Inflammatory macrophage treated with lipopolysaccharide for 1 hour (primary cell): ENCODE data around the gene ATAD3B.
A peak's percentile ranks its signal among the peaks of the same experiment; 100 is the strongest.
"Not testable (repeated sequence)": the region's sequence is repeated elsewhere in the genome, so short reads cannot be mapped to it uniquely, and the experiment has no call there.

Experiments
- DNase-seq, 2 donors: peaks; one replicate each; pipeline ENCODE4 v3.0.0-alpha.2; 2020 to 2022

ATAD3B gene

DNA sequence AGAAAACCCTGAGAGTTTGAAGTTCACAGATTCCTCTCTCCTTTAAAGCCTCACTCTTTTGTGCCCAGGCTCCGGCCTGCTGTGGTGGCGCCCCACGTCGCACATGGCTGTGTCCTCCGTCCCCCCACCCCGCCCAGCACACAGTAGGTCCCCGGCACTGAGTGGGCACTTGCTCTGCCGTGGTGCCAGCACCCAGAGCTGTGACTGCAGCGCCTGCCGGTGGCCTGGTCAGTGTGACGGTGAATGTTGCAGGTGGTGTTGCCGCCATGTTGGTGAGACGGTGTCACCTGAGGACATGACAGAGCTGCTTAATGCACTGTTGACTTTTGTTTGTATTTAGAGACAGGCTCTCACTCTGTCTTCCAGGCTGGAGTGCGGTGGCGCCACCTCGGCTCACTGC, 18.7 kb upstream of the ATAD3B start:
- DNase-seq = no peak

DNA sequence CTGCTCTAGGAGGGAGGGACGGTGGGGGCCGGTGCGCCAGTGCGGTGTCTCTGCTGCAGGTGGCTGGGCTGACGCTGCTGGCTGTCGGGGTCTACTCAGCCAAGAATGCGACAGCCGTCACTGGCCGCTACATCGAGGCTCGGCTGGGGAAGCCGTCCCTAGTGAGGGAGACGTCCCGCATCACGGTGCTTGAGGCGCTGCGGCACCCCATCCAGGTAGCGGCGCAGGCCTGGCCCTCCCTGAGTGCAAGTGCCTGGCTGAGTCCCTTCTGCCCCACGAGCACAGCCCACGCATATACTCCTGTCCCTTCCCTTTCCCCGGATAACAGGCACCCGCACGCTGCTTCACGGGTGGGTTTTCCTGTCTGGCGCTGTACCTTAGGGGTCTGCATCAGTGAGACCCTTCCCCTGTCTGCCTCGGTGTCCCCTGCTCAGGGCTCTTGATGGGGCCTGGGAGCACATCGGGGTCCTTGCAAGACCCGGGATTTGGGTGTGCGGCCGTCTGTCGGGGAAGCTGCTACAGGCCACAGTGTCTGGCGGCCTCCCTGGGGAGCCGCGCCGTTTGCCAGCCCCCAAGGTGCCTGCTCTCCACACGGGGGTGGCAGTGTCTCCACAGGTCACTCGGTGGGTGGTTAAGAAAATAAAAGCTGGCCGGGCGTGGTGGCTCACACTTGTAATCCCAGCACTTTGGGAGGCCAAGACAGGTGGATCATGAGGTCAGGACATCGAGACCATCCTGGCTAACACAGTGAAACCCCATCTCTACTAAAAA, 17.1 kb upstream of the ATAD3B start:
- not testable (repeated sequence) for DNase-seq

DNA sequence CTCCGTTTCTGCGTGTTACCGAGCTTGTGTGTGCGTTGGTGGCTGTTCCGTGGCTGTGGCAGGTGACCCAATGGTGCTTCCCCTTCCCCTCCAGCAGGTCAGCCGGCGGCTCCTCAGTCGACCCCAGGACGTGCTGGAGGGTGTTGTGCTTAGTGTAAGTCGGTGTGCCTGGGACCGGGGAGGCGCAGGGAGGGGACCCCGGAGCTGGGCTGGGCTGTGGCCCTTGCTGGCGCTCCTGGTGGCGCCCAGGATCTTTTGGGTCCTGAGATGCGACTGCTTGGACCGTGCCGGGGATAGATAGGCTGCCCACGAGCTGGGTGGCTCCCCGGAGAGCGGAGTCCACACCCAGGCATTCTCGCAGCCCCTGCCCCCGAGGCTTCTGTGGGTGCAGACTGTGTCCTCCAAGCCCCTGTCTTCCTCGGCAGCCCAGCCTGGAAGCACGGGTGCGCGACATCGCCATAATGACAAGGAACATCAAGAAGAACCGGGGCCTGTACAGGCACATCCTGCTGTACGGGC, 16.1 kb upstream of the ATAD3B start:
- DNase-seq = no peak

DNA sequence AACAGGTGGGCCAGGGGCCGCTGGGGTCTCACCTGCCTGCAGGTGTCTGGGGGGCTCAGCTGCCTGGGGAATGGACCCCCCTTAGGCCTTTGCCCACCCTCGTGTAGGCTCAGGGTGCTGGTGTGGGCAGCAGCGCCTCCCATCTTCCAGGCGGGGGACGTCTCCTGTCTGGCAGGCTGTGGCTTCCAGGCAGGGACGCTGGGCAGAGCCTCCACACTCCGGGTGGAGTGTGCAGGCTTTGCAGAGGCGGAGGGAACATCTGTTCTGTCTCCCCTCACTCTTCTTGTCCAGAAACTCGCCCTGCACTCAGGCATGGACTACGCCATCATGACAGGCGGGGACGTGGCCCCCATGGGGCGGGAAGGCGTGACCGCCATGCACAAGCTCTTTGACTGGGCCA, 15.6 kb upstream of the ATAD3B start:
- not testable (repeated sequence) for DNase-seq

DNA sequence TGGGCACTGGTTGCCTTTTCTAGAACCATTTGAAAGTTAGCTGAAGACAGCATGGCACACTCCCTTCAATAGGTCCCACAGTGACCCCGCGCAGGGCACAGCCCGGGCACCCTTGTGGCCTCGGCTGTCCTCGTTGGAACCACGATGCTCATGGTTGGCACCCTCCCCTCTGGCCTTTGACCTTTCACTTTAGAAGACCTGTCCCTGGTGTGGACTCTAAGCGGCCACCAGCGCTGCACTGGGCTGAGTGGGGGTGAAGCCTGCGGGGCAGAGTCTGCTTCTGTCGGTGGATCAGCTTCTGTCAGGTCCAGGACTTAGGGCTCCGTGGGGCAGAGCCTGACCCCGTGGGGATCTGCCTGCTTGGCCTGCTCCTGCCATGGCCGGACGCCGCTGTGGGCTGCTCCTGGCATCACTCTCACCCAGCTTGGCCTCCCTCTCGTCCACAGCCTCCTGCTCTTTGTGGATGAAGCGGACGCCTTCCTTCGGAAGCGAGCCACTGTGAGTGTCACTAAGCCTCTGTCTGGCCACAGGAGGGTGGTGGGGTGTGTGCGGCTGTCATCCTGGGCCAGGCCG, 14.8 kb upstream of the ATAD3B start:
- DNase-seq = not testable (repeated sequence)

DNA sequence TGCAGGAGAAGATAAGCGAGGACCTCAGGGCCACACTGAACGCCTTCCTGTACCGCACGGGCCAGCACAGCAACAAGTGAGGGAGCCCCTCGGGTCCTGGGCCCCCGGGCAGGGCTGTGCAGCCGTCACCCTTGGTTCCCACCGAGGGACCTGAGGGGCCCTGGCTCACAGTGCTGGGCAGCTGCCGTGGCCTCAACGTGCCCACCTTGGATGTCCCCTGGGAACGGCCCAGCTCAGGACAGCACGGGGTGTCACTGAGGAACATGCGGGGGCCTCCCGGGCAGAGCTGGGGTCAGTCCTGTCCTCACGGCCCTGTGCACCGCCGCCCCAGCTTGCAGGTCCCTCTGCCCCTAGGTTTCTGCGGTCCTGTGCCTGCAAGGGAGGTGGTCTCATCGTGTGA, 12.4 kb upstream of the ATAD3B start:
- not testable (repeated sequence) for DNase-seq

DNA sequence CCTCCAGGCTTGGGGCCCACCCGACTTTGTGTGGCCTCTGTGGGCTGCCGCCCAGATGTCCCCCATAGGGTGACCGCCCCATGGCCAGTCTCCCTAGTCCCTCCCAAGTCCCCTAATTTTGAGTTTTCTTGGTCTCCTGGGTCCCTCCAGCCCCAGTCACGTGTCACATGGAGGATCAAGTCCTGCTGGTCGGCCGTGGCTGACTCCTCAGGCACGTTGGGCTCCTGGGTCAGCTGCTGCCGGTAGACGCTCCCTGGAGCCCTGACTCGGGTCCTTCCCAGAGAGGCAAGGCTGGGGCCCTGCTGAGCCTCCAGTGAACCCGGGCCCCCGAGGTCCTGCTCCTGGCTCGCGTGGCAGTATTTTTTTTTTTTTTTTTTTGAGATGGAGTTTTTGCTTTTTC, 11.9 kb upstream of the ATAD3B start:
- DNase-seq = not testable (repeated sequence)

DNA sequence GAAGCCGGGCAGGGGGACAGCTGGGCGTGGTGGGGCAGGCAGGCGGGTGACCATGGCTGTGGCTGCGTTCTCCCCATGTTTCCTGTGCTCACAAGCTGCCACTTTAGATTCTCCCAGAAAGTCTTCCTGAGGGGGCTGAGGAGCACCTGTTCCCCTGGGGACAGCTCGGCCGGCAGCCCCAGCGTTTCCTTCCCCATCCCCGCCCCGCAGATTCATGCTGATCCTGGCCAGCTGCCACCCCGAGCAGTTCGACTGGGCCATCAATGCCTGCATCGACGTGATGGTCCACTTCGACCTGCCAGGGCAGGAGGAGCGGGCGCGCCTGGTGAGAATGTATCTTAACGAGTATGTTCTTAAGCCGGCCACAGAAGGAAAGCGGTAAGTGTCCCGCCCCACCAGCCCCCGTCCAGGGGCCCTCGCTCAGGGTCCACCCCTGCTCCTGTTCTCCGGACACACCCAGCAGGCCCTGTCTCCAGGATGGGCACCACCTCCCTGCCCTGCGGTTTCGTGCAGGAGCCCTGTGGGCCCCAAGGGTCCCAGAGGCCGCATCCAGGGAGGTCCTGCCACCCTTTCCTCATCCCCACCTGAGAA, 10.9 kb upstream of the ATAD3B start:
- DNase-seq = no peak

DNA sequence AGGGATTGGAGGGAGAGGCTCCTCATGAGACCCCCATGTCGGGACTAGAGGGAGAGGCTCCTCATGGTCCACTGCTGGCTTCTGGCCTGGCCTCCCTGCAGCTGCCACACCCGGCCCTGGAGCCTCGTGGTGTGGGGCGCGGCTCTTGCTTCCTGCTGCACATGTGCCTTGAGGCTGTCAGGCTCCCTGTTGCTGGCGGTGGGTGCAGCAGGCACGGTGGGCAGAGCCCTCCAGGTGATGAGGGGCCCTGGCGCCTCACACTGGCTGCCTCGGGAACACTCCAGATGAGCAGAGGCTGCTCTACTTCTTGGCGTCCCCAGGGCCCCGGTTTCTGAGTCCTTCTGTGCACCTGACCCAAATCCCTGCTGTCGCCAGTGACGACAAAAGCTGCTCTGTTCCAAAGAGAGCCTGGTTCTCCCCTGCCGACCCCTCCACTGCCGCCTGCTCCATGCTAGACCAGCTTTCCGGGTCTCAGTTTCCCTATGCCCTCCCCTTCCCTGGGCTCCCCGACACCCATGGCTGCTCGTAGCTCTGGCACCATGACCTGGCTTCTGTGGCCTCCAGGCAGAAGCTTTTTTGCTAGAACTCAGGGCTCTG, 9.7 kb upstream of the ATAD3B start:
- no peak for DNase-seq

DNA sequence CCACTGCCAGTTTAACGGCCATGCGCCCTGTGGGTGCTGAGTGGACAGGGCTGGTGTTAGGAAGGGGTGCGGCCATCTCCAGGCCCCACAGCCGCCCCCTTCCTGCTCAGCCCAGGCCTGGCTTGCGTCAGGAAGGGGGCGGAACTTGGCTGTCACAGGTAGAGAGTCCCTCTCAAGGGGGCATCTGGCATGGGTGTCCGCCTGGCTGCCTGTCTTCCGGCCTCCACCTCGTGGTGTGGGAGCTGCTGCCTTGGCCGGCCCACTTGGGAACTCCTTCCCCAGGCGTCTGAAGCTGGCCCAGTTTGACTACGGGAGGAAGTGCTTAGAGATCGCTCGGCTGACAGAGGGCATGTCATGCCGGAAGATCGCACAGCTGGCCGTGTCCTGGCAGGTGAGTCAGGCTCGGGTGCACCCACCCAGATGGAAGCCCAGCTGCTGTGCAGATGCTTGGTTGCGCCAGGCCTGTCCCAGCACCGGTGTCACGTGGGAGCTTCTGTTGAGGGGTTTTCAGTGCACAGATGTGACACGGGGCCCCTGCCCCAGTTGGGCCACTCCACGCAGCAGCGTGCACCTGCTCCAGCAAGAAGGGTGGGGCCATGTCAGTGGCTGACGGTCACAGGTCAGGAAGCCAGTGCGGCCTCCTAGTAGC, 9.1 kb upstream of the ATAD3B start:
- DNase-seq = no peak

DNA sequence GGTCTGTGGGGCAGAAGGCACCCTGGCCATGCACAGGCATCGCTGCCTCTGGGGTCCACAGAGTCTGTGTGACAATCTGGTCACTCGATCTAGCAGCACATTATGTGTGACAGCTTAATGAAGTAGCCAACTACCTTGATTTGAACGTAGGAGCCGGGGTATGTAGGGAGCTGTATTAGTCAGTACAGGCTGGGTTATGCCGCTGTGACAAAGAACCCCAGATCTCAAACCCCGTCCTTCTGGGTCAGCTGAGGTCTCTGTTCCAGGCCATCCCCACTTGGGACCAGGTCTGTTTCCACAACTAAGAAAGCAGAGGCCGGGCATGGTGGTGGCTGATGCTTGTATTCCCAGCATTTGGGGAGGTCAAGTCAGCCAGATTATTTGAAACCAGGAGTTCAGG, 8.3 kb upstream of the ATAD3B start:
- no peak for DNase-seq

DNA sequence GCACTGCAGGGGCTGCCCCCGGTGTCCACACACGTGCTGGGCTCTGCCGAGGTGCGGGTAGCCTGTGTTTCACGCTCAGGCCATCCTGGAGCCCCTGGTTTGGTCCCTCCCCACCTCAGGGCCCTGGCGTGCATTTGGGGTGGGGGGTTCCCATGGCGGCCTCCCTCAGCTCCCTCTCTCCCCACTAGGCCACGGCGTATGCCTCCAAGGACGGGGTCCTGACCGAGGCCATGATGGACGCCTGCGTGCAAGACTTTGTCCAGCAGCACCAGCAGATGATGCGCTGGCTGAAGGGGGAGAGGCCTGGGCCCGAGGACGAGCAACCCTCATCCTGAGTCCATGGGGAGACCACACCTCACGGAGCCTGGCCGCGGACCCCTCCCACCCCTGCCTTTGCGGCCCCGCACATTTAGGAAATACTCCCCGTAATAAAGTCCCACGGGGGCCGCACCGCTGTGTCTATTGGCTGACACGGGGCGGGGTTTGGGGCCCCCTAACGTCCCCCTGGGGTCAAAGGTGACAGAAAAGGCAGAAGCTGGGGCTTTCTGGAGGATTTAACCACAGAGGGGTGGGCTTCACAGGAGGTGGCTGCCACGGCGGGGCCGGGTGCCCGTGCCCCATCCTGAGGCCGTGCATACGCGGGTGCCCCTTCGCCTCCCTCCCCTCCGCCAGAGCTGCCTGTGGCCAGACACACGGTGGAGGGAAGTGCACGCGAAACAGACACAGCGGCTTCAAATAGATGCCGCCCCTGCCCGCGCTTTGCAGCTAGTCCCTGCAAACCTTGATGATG, 3.2 kb upstream of the ATAD3B start:
- DNase-seq = not testable (repeated sequence)

DNA sequence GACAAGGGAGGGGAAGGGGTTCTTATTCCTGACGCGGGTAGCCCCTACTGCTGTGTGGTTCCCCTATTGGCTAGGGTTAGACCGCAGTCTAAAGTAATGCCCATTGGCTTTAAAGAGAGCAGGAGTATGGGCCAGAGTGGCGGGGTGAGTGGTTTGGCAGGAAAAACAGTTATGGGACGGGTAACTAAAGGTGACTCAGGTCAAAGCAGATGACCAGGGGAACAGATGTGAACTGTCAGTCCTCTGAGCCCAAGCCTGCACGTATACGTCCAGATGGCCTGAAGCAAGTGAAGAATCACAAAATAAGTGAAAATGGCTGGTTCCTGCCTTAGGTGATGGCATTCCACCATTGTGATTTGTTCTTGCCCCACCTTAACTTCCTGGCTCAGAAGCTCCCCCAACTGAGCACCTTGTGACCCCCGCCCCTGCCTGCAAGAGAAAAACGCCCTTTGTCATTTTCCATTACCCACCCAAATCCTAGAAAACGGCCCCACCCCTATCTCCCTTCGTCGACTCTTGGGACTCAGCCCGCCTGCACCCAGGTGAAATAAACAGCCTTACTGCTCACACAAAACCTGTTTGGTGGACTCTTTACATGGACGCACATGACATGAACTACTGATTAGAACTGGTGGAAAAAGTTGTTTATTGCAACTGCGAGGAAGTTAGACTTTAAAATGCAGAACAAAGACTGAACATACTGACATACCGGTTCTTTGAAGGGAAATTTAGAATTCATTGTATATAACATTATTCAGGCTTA, 758 bp upstream of the ATAD3B start:
- peak; percentile 8 to 18 for DNase-seq

DNA sequence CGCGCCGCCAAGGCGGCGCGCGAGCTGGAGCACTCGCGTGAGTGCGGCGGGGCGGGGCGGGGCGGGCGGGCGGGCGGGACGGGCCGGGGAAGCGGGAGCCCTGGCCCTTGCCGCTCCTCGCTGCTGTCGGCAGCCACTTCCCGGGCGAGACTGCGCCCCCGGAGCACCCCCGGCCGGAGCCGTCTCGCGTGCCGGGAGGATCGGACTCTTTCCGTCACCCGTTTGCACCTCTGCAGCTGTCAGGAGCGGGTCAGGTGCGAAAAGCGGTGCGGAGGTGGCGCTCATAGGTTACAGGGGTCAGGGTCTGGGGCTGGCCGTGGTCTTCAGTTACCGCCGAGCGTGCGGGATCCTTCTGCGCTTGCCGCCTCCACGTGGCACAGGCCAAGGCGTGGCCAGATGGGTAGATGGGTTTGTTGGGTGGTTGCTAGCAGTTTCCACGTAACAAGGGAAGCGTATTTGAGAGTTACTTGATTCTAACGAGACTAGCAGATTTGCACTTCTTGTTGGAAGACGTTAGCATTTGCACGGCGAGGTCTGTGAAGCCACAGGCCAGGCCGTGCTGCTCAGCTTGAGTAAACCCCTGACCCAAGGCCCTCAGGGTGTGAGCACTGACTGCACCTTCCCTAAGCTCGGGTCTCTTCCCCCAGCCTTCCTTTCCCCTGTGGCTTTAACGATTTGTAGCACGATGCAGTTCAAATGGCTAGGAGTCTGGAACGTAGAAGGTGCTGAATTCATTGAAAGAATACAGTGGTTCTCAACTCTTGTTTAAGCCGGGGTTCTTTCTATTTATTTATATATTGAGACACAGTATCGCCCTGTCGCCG, 700 bp downstream of the ATAD3B start:
- not testable (repeated sequence) for DNase-seq

DNA sequence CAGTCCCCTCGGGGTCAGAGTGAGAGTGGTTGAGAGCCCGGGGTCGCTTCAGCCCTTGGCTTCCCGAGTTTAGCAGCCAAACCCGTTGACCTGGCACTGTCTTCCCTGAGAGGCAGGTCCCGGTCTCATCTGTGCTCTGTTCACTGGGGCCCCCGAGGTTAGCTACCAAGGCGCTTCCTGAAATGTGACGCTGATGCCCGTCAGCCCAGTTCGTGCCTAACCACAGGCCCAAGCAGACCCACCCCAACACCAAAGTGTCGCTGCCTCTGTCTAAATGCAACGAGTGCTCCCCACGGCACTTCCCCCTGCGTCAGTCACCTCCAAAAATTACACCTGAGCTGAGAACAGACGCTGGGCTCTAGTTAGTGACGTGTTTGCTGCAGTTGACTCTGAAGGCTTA, 4.4 kb downstream of the ATAD3B start:
- not testable (repeated sequence) for DNase-seq

DNA sequence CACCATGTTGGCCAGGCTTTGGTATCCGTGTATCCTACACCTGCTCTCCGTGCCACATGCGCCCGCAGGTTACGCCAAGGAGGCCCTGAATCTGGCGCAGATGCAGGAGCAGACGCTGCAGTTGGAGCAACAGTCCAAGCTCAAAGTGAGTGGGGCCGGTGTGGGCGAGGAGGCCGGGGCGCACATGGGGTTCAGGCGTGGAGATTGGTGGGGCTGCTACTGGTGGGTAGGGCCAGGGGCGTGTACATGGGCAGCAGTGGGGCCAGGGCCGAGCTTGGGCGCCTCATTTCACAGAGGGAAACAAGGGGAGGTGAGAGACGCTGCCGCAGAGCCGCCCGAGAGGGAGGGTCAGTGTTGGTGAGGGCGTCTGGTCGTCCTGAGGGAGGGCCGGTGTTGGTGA, 5.6 kb downstream of the ATAD3B start:
- DNase-seq = no peak

DNA sequence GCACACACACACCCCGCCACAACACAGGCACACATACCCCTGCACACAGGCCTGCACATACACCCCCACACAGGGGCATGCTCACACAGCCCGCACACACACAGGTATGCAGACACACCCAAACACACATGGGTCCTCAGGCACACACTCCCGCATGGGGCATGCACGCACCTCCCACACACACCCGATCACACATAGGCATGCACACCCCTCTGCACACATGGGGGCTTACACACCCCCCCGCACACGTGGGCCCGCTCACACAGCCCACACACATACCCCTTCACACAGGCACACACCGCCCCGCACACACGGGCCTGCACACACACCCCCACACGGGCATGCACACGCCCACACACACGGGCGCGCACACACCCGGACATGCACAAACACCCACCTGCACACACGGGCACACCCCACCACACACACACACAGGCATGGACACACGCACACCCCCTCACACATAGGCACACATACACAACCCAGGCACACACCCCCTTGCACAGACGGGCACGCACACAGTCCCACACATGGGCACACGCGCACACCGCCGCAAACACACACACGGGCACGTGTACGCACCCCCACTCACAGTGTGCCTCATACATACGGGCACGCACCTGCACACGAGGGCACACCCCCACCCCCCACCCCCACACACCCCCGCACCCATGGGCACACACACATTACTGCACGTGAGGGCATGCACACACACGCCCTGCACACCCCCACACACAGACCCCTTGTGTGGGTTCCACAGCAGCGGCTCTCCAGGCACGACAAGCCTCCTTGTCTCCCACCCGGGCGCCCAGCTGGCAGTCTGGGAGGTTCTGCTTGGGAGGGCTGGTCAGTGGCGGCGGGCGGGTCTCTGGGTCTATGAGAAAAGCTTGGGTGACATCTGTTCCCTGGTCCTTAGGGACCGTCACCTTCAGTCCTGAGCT, 8.3 kb downstream of the ATAD3B start:
- no peak for DNase-seq

DNA sequence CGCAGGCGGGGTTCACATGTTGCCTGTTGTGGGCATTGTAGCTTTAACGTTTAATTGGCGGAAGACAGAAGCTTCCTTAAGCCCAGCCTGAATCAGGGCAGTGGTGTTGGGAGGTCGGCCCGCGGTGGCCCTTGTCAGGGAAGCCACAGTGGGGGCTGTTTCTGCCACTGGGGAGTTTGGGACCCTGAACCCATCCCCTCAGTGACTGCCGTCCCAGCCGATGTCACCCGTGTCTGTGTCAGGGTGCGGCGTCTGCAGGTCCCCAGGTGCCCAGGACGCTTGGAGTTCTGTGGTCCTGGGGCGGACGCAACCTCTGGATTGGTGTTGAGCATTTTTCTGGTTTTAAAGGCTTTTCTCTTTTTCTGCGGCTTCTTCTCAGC, 8.9 kb downstream of the ATAD3B start:
- DNase-seq = not testable (repeated sequence)

DNA sequence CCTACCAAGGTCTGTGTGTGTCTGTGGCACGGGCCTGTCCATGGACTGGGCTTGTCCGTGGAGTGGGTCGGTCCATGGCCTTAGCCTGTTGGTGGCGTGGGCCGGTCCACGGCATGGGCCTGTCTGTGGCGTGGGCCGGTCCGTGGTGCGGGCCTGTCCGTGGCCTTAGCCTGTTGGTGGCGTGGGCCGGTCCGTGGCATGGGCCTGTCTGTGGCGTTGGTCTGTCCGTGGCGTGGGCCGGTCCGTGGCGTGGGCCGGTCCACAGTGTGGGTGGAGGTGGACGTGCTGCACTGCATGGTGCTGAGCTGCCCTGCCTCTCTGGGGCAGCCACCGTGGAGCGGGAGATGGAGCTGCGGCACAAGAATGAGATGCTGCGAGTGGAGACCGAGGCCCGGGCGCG, 10.2 kb downstream of the ATAD3B start:
- not testable (repeated sequence) for DNase-seq
